ENCODE results near the gene TRIM50. TPM values are rescaled to one million over a fixed set of nuclear protein-coding genes. Genes with fewer than 3 reads are reported as not detected.
A peak's percentile ranks its signal among the peaks of the same experiment; 100 is the strongest.
"Not testable (repeated sequence)": the region's sequence is repeated elsewhere in the genome, so short reads cannot be mapped to it uniquely, and the experiment has no call there.

TRIM50 gene
- total RNA-seq, 2 donors from 2014 or later: not detected

- H3K9me3 ChIP-seq, H3K27me3 ChIP-seq, H3K36me3 ChIP-seq, H3K27ac ChIP-seq: not testable (repeated sequence)
- Histone ChIP-seq H3K4me1 (peaks cover 0 to 11% of the 10 kb centered on the region in 2 donors), H3K4me3 (peak overlapping the region in 1 of 2 donors; percentile 4)
- DNase-seq (ENCODE audit: low spot score): peak; percentile 60
- TF ChIP-seq CTCF (IDR thresholded peaks at IDR 0.05): peak; percentile 31 to 50
Measured at GRCh38 chr7:73324081-73324845, 3.6 kb downstream of the TRIM50 start.

GRCh38 chr7:73323434-73324080 is 4.3 kb downstream of the TRIM50 start:
- H3K27ac ChIP-seq; H3K9me3 ChIP-seq; DNase-seq (ENCODE audit: low spot score); H3K36me3 ChIP-seq; H3K4me3 ChIP-seq; H3K27me3 ChIP-seq: not testable (repeated sequence)
- peaks cover 0 to 11% of the 10 kb centered on the region in 2 donors for H3K4me1 ChIP-seq

GRCh38 chr7:73320009-73320408 is 7.9 kb downstream of the TRIM50 start:
- not testable (repeated sequence) for H3K4me3 ChIP-seq; H3K27ac ChIP-seq; H3K9me3 ChIP-seq; H3K36me3 ChIP-seq; H3K27me3 ChIP-seq; DNase-seq (ENCODE audit: low spot score)
- peaks cover 0 to 11% of the 10 kb centered on the region in 2 donors for H3K4me1 ChIP-seq

- H3K36me3 ChIP-seq, H3K27ac ChIP-seq, H3K4me3 ChIP-seq: not testable (repeated sequence)
Measured at GRCh38 chr7:73319541-73319940, 8.3 kb downstream of the TRIM50 start.

GRCh38 chr7:73318656-73319204 is 9.2 kb downstream of the TRIM50 start:
- not testable (repeated sequence) for H3K9me3 ChIP-seq; H3K27me3 ChIP-seq; H3K36me3 ChIP-seq; H3K4me1 ChIP-seq; H3K4me3 ChIP-seq; H3K27ac ChIP-seq; DNase-seq (ENCODE audit: low spot score)

More at GRCh38 chr7:73319541-73319940, 8.3 kb downstream of the TRIM50 start:
- not testable (repeated sequence) for H3K4me1 ChIP-seq; DNase-seq (ENCODE audit: low spot score); H3K27me3 ChIP-seq; H3K9me3 ChIP-seq

GRCh38 chr7:73316521-73316920 is 11.4 kb downstream of the TRIM50 start:
- TF ChIP-seq CTCF (IDR thresholded peaks at IDR 0.05): no peak
- H3K9me3 ChIP-seq: no peaks in the 10 kb centered on the region

GRCh38 chr7:73314271-73314670 is 13.6 kb downstream of the TRIM50 start:
- H3K36me3 ChIP-seq: no peaks in the 10 kb centered on the region
- H3K4me1 ChIP-seq: peaks cover 0 to under 1% of the 10 kb centered on the region in 2 donors
- no peak overlapping the region for H3K4me3 ChIP-seq
- H3K27ac ChIP-seq: no peak overlapping the region
- DNase-seq (ENCODE audit: low spot score): no peak
- H3K9me3 ChIP-seq: no peaks in the 10 kb centered on the region
- H3K27me3 ChIP-seq: no peaks in the 10 kb centered on the region
- TF ChIP-seq CTCF (IDR thresholded peaks at IDR 0.05): no peak

More at GRCh38 chr7:73316521-73316920, 11.4 kb downstream of the TRIM50 start:
- Histone ChIP-seq H3K4me3 (no peak overlapping the region), H3K4me1 (no peaks in the 10 kb centered on the region), H3K27ac (no peak overlapping the region), H3K27me3 (no peaks in the 10 kb centered on the region), H3K36me3 (no peaks in the 10 kb centered on the region)
- DNase-seq (ENCODE audit: low spot score): no peak

All from right atrium auricular region (tissue), 2 donors.